Loucy (cell line): ENCODE data around the gene TTC21B.

Source experiments
- EZH2phosphoT487 ChIP-seq: fragments of 200-600 bp; IDR thresholded peaks from 2 replicates; pipeline ENCODE4 v1.6.1; 2018; ENCODE audit warnings: antibody characterized with exemption, mild to moderate bottlenecking, moderate library complexity, borderline replicate concordance
- TF ChIP-seq, protein P1 (sequence below): fragments of 200-600 bp; sonication (generic); conservative IDR thresholded peaks from 2 replicates; pipeline ENCODE4 v1.5.1; 2014; ENCODE audit warnings: mild to moderate bottlenecking, antibody characterized with exemption, low read length

GRCh38 chr2:165933211-165933910, 20.2 kb downstream of the TTC21B start:
- TF ChIP-seq, protein P1, sequence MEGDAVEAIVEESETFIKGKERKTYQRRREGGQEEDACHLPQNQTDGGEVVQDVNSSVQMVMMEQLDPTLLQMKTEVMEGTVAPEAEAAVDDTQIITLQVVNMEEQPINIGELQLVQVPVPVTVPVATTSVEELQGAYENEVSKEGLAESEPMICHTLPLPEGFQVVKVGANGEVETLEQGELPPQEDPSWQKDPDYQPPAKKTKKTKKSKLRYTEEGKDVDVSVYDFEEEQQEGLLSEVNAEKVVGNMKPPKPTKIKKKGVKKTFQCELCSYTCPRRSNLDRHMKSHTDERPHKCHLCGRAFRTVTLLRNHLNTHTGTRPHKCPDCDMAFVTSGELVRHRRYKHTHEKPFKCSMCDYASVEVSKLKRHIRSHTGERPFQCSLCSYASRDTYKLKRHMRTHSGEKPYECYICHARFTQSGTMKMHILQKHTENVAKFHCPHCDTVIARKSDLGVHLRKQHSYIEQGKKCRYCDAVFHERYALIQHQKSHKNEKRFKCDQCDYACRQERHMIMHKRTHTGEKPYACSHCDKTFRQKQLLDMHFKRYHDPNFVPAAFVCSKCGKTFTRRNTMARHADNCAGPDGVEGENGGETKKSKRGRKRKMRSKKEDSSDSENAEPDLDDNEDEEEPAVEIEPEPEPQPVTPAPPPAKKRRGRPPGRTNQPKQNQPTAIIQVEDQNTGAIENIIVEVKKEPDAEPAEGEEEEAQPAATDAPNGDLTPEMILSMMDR, result no peak
- TF ChIP-seq EZH2phosphoT487, result no peak
